Endothelial cell of umbilical vein (primary cell): ENCODE results near the gene RAB3C. TPM values are rescaled to one million over a fixed set of nuclear protein-coding genes. Genes with fewer than 3 reads are reported as not detected.

ENCODE experiments used
- BruUV-seq: library from RNA; stranded (reverse); fragments of 400-500 nt; replicated peaks from 2 replicates; lab custom pipeline; 2021; lab: Mats Ljungman, UMichigan
- CTCF ChIA-PET: fragments of 300-600, 350-600 bp; sonication (Branson Sonifier 250); formaldehyde crosslinking; loops from one replicate; lab custom pipeline; 2021; ENCODE audit warnings: antibody characterized with exemption, inconsistent platforms; lab: Charles Lee
- POLR2A ChIA-PET: fragments of 300-600, 350-600 bp; sonication (Branson Sonifier 250); formaldehyde crosslinking; loops from one replicate; lab custom pipeline; 2021; ENCODE audit warnings: antibody characterized with exemption, inconsistent platforms; lab: Charles Lee
- DNase-seq: peaks from one replicate; pipeline ENCODE4 v3.0.0-alpha.2; 2011; ENCODE audit warnings: low read depth, low spot score
- FAIRE-seq: peaks from 2 replicates; lab custom pipeline; 2011; peaks lifted over from hg19 to GRCh38; lab: Jason Lieb, UNC
- H2AFZ ChIP-seq: 2 replicates; pipeline ENCODE4 v1.6.0; 2012; ENCODE audit warnings: low read depth, low read length, control low read depth, inconsistent platforms
- H3K27ac ChIP-seq: 2 replicates; pipeline ENCODE4 v1.5.1; 2011; ENCODE audit warnings: low read depth, mild to moderate bottlenecking, control low read depth, low read length, moderate library complexity; ENCODE audit not compliant: insufficient read depth
- H3K27me3 ChIP-seq, 2 experiments: 2 replicates each; pipeline versions ENCODE4 v1.6.0 to v1.6.1; 2011; ENCODE audit warnings: low read length in 2 of 2, mixed read lengths in 1 of 2; ENCODE audit not compliant: control insufficient read depth in 2 of 2, insufficient read depth in 2 of 2
- H3K36me3 ChIP-seq, 2 experiments: 2 replicates in 1 of 2; 3 replicates in 1 of 2; pipeline ENCODE4 v1.5.1; 2011; ENCODE audit warnings: low read length in 2 of 2, mild to moderate bottlenecking in 1 of 2, moderate library complexity in 1 of 2; ENCODE audit not compliant: control insufficient read depth in 2 of 2, insufficient read depth in 2 of 2; ENCODE audit errors: extremely low read depth in 1 of 2
- H3K4me1 ChIP-seq: 3 replicates; pipeline ENCODE4 v1.5.1; 2011; ENCODE audit warnings: mild to moderate bottlenecking, low read length; ENCODE audit not compliant: control insufficient read depth, insufficient read depth; ENCODE audit errors: extremely low read depth
- H3K4me2 ChIP-seq: 2 replicates; pipeline ENCODE4 v1.6.1; 2011; ENCODE audit warnings: low read length, control low read depth, mixed read lengths; ENCODE audit not compliant: insufficient read depth
- H3K4me3 ChIP-seq, 3 experiments: fragments of 200-600 bp in 1 of 3; sonication (generic), shearing (Covaris generic) in 1 of 3; replicated peaks in 1 of 3; 2 replicates each; pipeline ENCODE4 v1.5.1; 2011 to 2016; ENCODE audit warnings: control low read depth in 3 of 3, low read length in 3 of 3, mild to moderate bottlenecking in 2 of 3, inconsistent platforms in 1 of 3, low read depth in 1 of 3, moderate library complexity in 1 of 3; ENCODE audit not compliant: insufficient read depth in 1 of 3
- H3K79me2 ChIP-seq: 2 replicates; pipeline ENCODE4 v1.6.0; 2012; ENCODE audit warnings: low read length, inconsistent platforms; ENCODE audit not compliant: control insufficient read depth, insufficient read depth
- H3K9ac ChIP-seq: replicated peaks from 2 replicates; pipeline ENCODE3; 2011; ENCODE audit warnings: low read length, control low read depth; ENCODE audit not compliant: insufficient read depth; ENCODE audit errors: extremely low read depth
- H3K9me1 ChIP-seq: replicated peaks from 3 replicates; pipeline ENCODE4 v1.6.0; 2011; ENCODE audit warnings: mild to moderate bottlenecking, low read length; ENCODE audit not compliant: control insufficient read depth, insufficient read depth; ENCODE audit errors: extremely low read depth
- H3K9me3 ChIP-seq: replicated peaks from 2 replicates; pipeline ENCODE4 v1.5.1; 2012; ENCODE audit warnings: low read length, inconsistent platforms; ENCODE audit not compliant: control insufficient read depth, insufficient read depth
- H4K20me1 ChIP-seq: replicated peaks from 2 replicates; pipeline ENCODE3; 2011; ENCODE audit warnings: mild to moderate bottlenecking, low read length; ENCODE audit not compliant: control insufficient read depth, insufficient read depth; ENCODE audit errors: extremely low read depth
- EZH2 ChIP-seq: IDR thresholded peaks from 2 replicates; pipeline ENCODE4 v1.6.1; 2012; ENCODE audit warnings: borderline replicate concordance, low read depth, mild to moderate bottlenecking, moderate library complexity, low read length, inconsistent platforms; ENCODE audit not compliant: severe bottlenecking
- FOS ChIP-seq: IDR thresholded peaks from 2 replicates; pipeline ENCODE4 v1.6.1; 2011; ENCODE audit warnings: mild to moderate bottlenecking, low read length, moderate library complexity, borderline replicate concordance; ENCODE audit not compliant: insufficient read depth
- GATA2 ChIP-seq: IDR thresholded peaks from 2 replicates; pipeline ENCODE4 v1.7.0; 2011; ENCODE audit warnings: low read depth, mild to moderate bottlenecking, moderate library complexity, mixed read lengths, low read length; ENCODE audit not compliant: insufficient read length, insufficient read depth
- JUN ChIP-seq: IDR thresholded peaks from 2 replicates; pipeline ENCODE4 v1.6.1; 2011; ENCODE audit warnings: borderline replicate concordance, low read depth; ENCODE audit not compliant: insufficient read length, insufficient read depth
- MYC ChIP-seq: IDR thresholded peaks from one replicate; pipeline ENCODE4 v1.6.1; 2011; ENCODE audit warnings: mild to moderate bottlenecking, low read depth, low read length
- POLR2A ChIP-seq: IDR thresholded peaks from 2 replicates; pipeline ENCODE4 v1.6.1; 2012; ENCODE audit warnings: low read depth, mild to moderate bottlenecking, control low read depth, low read length
- POLR2AphosphoS5 ChIP-seq: IDR thresholded peaks from 2 replicates; pipeline ENCODE4 v1.6.1; 2012; ENCODE audit warnings: low read depth, mild to moderate bottlenecking, control low read depth, low read length, moderate library complexity; ENCODE audit not compliant: insufficient read depth
- dilution Hi-C: fragments of 300-500 bp; cut with MboI; formaldehyde crosslinking; loops from one replicate; pipeline ENCODE4 v1.15.0; 2019; ENCODE audit warnings: low sequenced_read_pairs; ENCODE audit not compliant: extremely low pct_ligation_motif_present
- intact Hi-C: fragments of 100-400 bp; cut with micrococcal nuclease; formaldehyde crosslinking; loops from one replicate; pipeline ENCODE4 v1.10.0; 2022
- polyA plus RNA-seq, 4 experiments: library from polyadenylated mRNA; depleted of rRNA in 3 of 4; stranded (reverse) in 3 of 4; unstranded in 1 of 4; fragments of >200 nt; gene quantifications; 2 replicates each; pipeline versions ENCODE4 v1.2.1 to v1.2.3, GENCODE V29; 2011 to 2012; ENCODE audit warnings: missing spikeins in 1 of 4
- total RNA-seq: library from RNA; stranded (reverse); gene quantifications from 2 replicates; pipeline ENCODE4 v1.2.3, GENCODE V29; 2021
- TF ChIP-seq, protein P1 (sequence below): IDR thresholded peaks from 2 replicates; pipeline ENCODE4 v1.6.1; 2011; ENCODE audit not compliant: insufficient read depth, insufficient read length
- TF ChIP-seq, protein P2 (sequence below), 2 donors: IDR thresholded peaks; 1 replicate in 1 of 2; 2 replicates in 1 of 2; pipeline ENCODE4 v1.5.1; 2011; ENCODE audit warnings: low read length in 2 of 2, mild to moderate bottlenecking in 2 of 2, moderate library complexity in 2 of 2, control low read depth in 1 of 2, inconsistent platforms in 1 of 2, low read depth in 1 of 2; ENCODE audit not compliant: insufficient read depth in 1 of 2; ENCODE audit errors: extremely low read depth in 1 of 2

The RAB3C gene
- total and polyA plus RNA-seq, 2 donors (not counting 3 experiments of a cell fraction or from before 2014, with no cell fraction given): 0.04 to 0.66 TPM

DNA sequence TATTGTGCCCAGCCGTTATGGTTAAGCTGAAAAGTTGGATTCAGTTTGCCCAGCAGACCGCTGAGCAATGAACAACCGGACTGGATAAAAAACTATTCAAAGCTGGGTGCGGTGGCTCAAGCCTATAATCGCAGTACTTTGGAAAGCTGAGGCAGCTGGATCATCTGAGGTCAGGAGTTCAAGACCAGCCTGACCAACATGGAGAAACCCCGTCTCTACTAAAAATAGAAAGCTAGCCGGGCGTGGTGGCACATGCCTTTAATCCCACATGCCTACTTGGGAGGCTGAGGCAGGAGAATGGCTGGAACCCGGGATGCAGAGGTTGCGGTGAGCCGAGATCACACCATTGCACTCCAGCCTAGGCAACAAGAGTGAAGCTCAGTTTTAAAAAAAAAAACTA is 318.4 kb downstream of the RAB3C start:
- BruUV-seq: no TSS peak
- no peak overlapping the region for H2AFZ ChIP-seq
- H4K20me1 ChIP-seq: no peaks in the 10 kb centered on the region
- peaks cover 13 to 16% of the 10 kb centered on the region in 2 experiments for H3K27me3 ChIP-seq
- H3K9ac ChIP-seq: no peak overlapping the region
- H3K4me1 ChIP-seq: no peaks in the 10 kb centered on the region
- H3K79me2 ChIP-seq: no peaks in the 10 kb centered on the region
- intact Hi-C loops (no loop called here), dilution Hi-C loops (no loop called here)
- CTCF ChIA-PET: interaction anchor here (1.3 to 4.0 kb wide), 4 partner anchors 8 to 20 kb away, joined by 3 to 24 read pairs (median 10); no protein-coding TSS in a partner anchor
- TF ChIP-seq JUN (no peak), GATA2 (no peak), MYC (no peak), FOS (no peak), POLR2AphosphoS5 (no peak), POLR2A (no peak), EZH2 (no peak)
- TF ChIP-seq, protein P1, sequence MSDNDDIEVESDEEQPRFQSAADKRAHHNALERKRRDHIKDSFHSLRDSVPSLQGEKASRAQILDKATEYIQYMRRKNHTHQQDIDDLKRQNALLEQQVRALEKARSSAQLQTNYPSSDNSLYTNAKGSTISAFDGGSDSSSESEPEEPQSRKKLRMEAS: no peak
- TF ChIP-seq, protein P2, sequence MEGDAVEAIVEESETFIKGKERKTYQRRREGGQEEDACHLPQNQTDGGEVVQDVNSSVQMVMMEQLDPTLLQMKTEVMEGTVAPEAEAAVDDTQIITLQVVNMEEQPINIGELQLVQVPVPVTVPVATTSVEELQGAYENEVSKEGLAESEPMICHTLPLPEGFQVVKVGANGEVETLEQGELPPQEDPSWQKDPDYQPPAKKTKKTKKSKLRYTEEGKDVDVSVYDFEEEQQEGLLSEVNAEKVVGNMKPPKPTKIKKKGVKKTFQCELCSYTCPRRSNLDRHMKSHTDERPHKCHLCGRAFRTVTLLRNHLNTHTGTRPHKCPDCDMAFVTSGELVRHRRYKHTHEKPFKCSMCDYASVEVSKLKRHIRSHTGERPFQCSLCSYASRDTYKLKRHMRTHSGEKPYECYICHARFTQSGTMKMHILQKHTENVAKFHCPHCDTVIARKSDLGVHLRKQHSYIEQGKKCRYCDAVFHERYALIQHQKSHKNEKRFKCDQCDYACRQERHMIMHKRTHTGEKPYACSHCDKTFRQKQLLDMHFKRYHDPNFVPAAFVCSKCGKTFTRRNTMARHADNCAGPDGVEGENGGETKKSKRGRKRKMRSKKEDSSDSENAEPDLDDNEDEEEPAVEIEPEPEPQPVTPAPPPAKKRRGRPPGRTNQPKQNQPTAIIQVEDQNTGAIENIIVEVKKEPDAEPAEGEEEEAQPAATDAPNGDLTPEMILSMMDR (IDR thresholded peaks at IDR 0.05; ENCODE audit: extremely low read depth in 1 of 2, insufficient read depth in 1 of 2, low read depth in 1 of 2, low read length in 2 of 2): no peak
- H3K4me2 ChIP-seq: no peak overlapping the region
- H3K4me3 ChIP-seq: no peak overlapping the region
- no peaks in the 10 kb centered on the region for H3K9me3 ChIP-seq
- no peak overlapping the region for H3K27ac ChIP-seq
- FAIRE-seq: no peak
- H3K36me3 ChIP-seq: no peaks in the 10 kb centered on the region
- no peaks in the 10 kb centered on the region for H3K9me1 ChIP-seq
- POLR2A ChIA-PET: no interaction called here
- no peak for DNase-seq
